ENCODE data around the gene ZPR1. TPM values are rescaled to one million over a fixed set of nuclear protein-coding genes. Genes with fewer than 3 reads are reported as not detected.

The ZPR1 gene
- total and polyA plus RNA-seq, 2 of the 4 experiments (the other 2 are of a cell fraction): 40.8 to 52.0 TPM

- no peaks in the 10 kb centered on the region for H3K9me3 ChIP-seq (ENCODE audit: control insufficient read depth, insufficient read depth, low read length)
- H4K5ac ChIP-seq (ENCODE audit: low read depth, low read length): no peak overlapping the region
- ChIA-PET POLR2A (ENCODE audit: unreplicated experiment) (interaction anchor here (0.7 kb wide), 1 partner anchor 1500 kb away, joined by 3 read pairs; no protein-coding TSS in a partner anchor), CTCF (interaction anchor here (1.4 kb wide), 1 partner anchor 9 kb away, joined by 3 read pairs; the partner anchor contains the start of gene APOA5)
- H3K9ac ChIP-seq (ENCODE audit: low read depth, low read length): no peak overlapping the region
- no TSS peak for BruUV-seq (replicated peaks)
- no peak overlapping the region for H3K27ac ChIP-seq (ENCODE audit: insufficient read depth, low read length)
- H3K14ac ChIP-seq (replicated peaks; ENCODE audit: low read depth, low read length): no peak overlapping the region
- DNase-seq: no peak
- no peaks in the 10 kb centered on the region for H3K36me3 ChIP-seq (ENCODE audit: control insufficient read depth, insufficient read depth, low read length)
- H4K8ac ChIP-seq (ENCODE audit: low read depth in 2 of 2, low read length in 2 of 2): no peak overlapping the region
- H2BK20ac ChIP-seq (ENCODE audit: low read depth, low read length): no peak overlapping the region
- H3K27me3 ChIP-seq (ENCODE audit: control insufficient read depth, insufficient read depth, low read length): peaks cover 13% of the 10 kb centered on the region
- no peak overlapping the region for H2BK120ac ChIP-seq (ENCODE audit: low read depth, low read length)
- H3K4me2 ChIP-seq (ENCODE audit: low read depth, low read length): no peak overlapping the region
- no peak overlapping the region for H2AFZ ChIP-seq (replicated peaks; ENCODE audit: low read length, poor library complexity)
- dilution Hi-C loops (cut with HindIII; ENCODE audit: low sequenced_read_pairs, unreplicated experiment) (no loop called here), intact Hi-C loops (cut with micrococcal nuclease) (no loop called here), in situ Hi-C loops (cut with MboI; ENCODE audit: low sequenced_read_pairs) (no loop called here)
- H4K91ac ChIP-seq (ENCODE audit: insufficient read depth, low read depth, low read length): no peak overlapping the region
- H3K23ac ChIP-seq (ENCODE audit: low read depth, low read length): no peak overlapping the region
- H2AK9ac ChIP-seq (replicated peaks; ENCODE audit: low read depth, low read length, poor library complexity): no peak overlapping the region
- H3K18ac ChIP-seq (ENCODE audit: low read depth, low read length): no peak overlapping the region
- no peak overlapping the region for H3K4me3 ChIP-seq (ENCODE audit: insufficient read depth, low read depth, low read length)
- no peaks in the 10 kb centered on the region for H3K9me1 ChIP-seq (ENCODE audit: insufficient read depth, low read length)
- H3K4ac ChIP-seq (ENCODE audit: low read depth, low read length): no peak overlapping the region
- H2AK5ac ChIP-seq (ENCODE audit: low read depth, low read length): no peak overlapping the region
- no peak overlapping the region for H3K56ac ChIP-seq (ENCODE audit: extremely low read depth, insufficient read depth, low read length)
- H4K20me1 ChIP-seq (ENCODE audit: insufficient read depth, low read length): no peaks in the 10 kb centered on the region
- TF ChIP-seq ELK1 (IDR thresholded peaks at IDR 0.05; ENCODE audit: borderline replicate concordance, low read depth, low read length) (no peak), RCOR1 (IDR thresholded peaks at IDR 0.05; ENCODE audit: insufficient replicate concordance, low read length) (no peak), RAD21 (IDR thresholded peaks at IDR 0.05; ENCODE audit: low read length) (no peak), NFE2L2 (IDR thresholded peaks at IDR 0.05; ENCODE audit: low read depth, low read length) (peak; percentile 80), MXI1 (IDR thresholded peaks at IDR 0.05; ENCODE audit: borderline replicate concordance, low read depth, low read length) (no peak)
- H3K4me1 ChIP-seq (ENCODE audit: control insufficient read depth, insufficient read depth, low read length): no peaks in the 10 kb centered on the region
- no peak for ATAC-seq (ENCODE audit: low read depth)
- no CpG with 5 or more reads among the region's 2 CpGs for WGBS, 2 experiments (ENCODE audit: extremely low coverage in 2 of 2, insufficient read length in 1 of 2)
- no peak overlapping the region for H2BK15ac ChIP-seq (ENCODE audit: low read depth, low read length)
- no peak overlapping the region for H2BK5ac ChIP-seq (ENCODE audit: low read depth, low read length, poor library complexity, severe bottlenecking)
- no peaks in the 10 kb centered on the region for H3K79me1 ChIP-seq (ENCODE audit: low read depth in 1 of 2, low read length in 2 of 2)
These were observed 12.8 kb upstream of the ZPR1 start for GRCh38 chr11:116800610-116801009.
